Measurements from ENCODE around the gene UGT1A10.

GRCh38 chr2:233793465-233794127, 157.3 kb downstream of the UGT1A10 start:
- TF ChIP-seq CTCF (IDR thresholded peaks at IDR 0.05; ENCODE audit: low read depth, low read length, poor library complexity, severe bottlenecking) (no peak), EZH2phosphoT487 (IDR thresholded peaks at IDR 0.05; ENCODE audit: borderline replicate concordance, low read length) (no peak)

All from DOHH2 (cell line).